ENCODE results near the gene LIN28A.

LIN28A gene

GRCh38 chr1:26438041-26438440, 27.4 kb downstream of the LIN28A start:
- no peak for DNase-seq (ENCODE audit: low spot score)

GRCh38 chr1:26440259-26440658, 29.6 kb downstream of the LIN28A start:
- DNase-seq (ENCODE audit: low spot score): no peak

- DNase-seq (ENCODE audit: low spot score): no peak
Observed at GRCh38 chr1:26449868-26450267, 39.3 kb downstream of the LIN28A start.

GRCh38 chr1:26450908-26451307, 40.3 kb downstream of the LIN28A start:
- DNase-seq (ENCODE audit: low spot score): no peak

- no peak for DNase-seq (ENCODE audit: low spot score)
Observed at GRCh38 chr1:26452459-26453183, 42.0 kb downstream of the LIN28A start.

GRCh38 chr1:26459148-26459547, 48.5 kb downstream of the LIN28A start:
- DNase-seq (ENCODE audit: low spot score): no peak

- DNase-seq (ENCODE audit: low spot score): no peak
Observed at GRCh38 chr1:26459573-26460031, 49.0 kb downstream of the LIN28A start.

- DNase-seq (ENCODE audit: low spot score): no peak
Observed at GRCh38 chr1:26468911-26469310, 58.3 kb downstream of the LIN28A start.

GRCh38 chr1:26469558-26469957, 58.9 kb downstream of the LIN28A start:
- DNase-seq (ENCODE audit: low spot score): no peak

GRCh38 chr1:26470878-26471497, 60.4 kb downstream of the LIN28A start:
- no peak for DNase-seq (ENCODE audit: low spot score)

GRCh38 chr1:26471498-26472319, 61.1 kb downstream of the LIN28A start:
- peak; percentile 69 for DNase-seq (ENCODE audit: low spot score)

GRCh38 chr1:26472320-26472900, 61.8 kb downstream of the LIN28A start, which contains the start of gene HMGN2:
Gene HMGN2 (plus strand): TSS chr1:26472440. CDS start chr1:26472613, 173 bp downstream.
- peak; percentile 91 for DNase-seq (ENCODE audit: low spot score)

- peak; percentile 95 for DNase-seq (ENCODE audit: low spot score)
Observed at GRCh38 chr1:26472901-26473845, 62.6 kb downstream of the LIN28A start.

- no peak for DNase-seq (ENCODE audit: low spot score)
Observed at GRCh38 chr1:26474818-26475217, 64.2 kb downstream of the LIN28A start.

- no peak for DNase-seq (ENCODE audit: low spot score)
Observed at GRCh38 chr1:26475989-26476388, 65.4 kb downstream of the LIN28A start.

- DNase-seq (ENCODE audit: low spot score): no peak
Observed at GRCh38 chr1:26476958-26477357, 66.3 kb downstream of the LIN28A start.

- no peak for DNase-seq (ENCODE audit: low spot score)
Observed at GRCh38 chr1:26477446-26478152, 67.0 kb downstream of the LIN28A start.

GRCh38 chr1:26478159-26478558, 67.5 kb downstream of the LIN28A start:
- no peak for DNase-seq (ENCODE audit: low spot score)

- no peak for DNase-seq (ENCODE audit: low spot score)
Observed at GRCh38 chr1:26478988-26479387, 68.4 kb downstream of the LIN28A start.

All from hepatic stellate cell (primary cell).